Stomach (tissue), 4 donors: ENCODE results near the gene EFCAB13.

Experiments
- EP300 ChIP-seq: sonication (generic); formaldehyde crosslinking; IDR thresholded peaks from one replicate; pipeline ENCODE4 v1.6.1; 2017; ENCODE audit warnings: antibody characterized with exemption
- POLR2A ChIP-seq, 4 donors: fragments of 450-650 bp; IDR thresholded peaks; one replicate each; pipeline ENCODE4 v1.6.1; 2016; ENCODE audit warnings: antibody characterized with exemption in 4 of 4, control low read depth in 2 of 4, mild to moderate bottlenecking in 1 of 4, moderate library complexity in 1 of 4
- POLR2AphosphoS5 ChIP-seq, 3 donors: sonication (generic); formaldehyde crosslinking; IDR thresholded peaks; one replicate each; pipeline ENCODE4 v1.6.1; 2016; ENCODE audit warnings: antibody characterized with exemption in 3 of 3
- TF ChIP-seq, protein P1 (sequence below), 7 experiments: fragments of 450-650 bp in 4 of 7; fragments of 200-600 bp in 3 of 7; sonication (generic) in 3 of 7; IDR thresholded peaks; one replicate each; pipeline ENCODE4 v1.5.1; 2016 to 2019; ENCODE audit warnings: antibody characterized with exemption in 7 of 7, control low read depth in 2 of 7, mild to moderate bottlenecking in 1 of 7

DNA sequence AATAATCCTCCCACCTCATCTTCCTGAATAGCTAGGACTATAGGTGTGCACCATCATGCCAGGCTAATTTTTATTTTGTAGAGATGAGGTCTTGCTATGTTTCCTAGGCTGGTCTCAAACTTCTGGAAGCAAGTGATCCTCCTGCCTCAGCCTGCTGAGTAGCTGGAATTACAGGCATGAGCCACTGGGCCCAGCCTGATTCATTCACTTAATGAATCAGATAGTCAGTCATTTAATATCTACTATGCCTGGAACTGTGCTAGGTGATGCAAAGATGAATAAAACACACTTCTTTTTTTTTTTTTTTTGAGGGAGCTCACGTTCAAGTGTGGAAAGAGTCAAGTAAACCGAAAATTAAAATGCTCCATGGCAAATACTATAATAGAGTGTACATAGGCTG, 39.4 kb downstream of the EFCAB13 start:
- TF ChIP-seq, protein P1, sequence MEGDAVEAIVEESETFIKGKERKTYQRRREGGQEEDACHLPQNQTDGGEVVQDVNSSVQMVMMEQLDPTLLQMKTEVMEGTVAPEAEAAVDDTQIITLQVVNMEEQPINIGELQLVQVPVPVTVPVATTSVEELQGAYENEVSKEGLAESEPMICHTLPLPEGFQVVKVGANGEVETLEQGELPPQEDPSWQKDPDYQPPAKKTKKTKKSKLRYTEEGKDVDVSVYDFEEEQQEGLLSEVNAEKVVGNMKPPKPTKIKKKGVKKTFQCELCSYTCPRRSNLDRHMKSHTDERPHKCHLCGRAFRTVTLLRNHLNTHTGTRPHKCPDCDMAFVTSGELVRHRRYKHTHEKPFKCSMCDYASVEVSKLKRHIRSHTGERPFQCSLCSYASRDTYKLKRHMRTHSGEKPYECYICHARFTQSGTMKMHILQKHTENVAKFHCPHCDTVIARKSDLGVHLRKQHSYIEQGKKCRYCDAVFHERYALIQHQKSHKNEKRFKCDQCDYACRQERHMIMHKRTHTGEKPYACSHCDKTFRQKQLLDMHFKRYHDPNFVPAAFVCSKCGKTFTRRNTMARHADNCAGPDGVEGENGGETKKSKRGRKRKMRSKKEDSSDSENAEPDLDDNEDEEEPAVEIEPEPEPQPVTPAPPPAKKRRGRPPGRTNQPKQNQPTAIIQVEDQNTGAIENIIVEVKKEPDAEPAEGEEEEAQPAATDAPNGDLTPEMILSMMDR (IDR thresholded peaks at IDR 0.05): no peak
- no peak for TF ChIP-seq POLR2A (IDR thresholded peaks at IDR 0.05)
- TF ChIP-seq POLR2AphosphoS5 (IDR thresholded peaks at IDR 0.05): no peak
- TF ChIP-seq EP300: no peak
